ENCODE data around the gene ATP5ME.

DNA sequence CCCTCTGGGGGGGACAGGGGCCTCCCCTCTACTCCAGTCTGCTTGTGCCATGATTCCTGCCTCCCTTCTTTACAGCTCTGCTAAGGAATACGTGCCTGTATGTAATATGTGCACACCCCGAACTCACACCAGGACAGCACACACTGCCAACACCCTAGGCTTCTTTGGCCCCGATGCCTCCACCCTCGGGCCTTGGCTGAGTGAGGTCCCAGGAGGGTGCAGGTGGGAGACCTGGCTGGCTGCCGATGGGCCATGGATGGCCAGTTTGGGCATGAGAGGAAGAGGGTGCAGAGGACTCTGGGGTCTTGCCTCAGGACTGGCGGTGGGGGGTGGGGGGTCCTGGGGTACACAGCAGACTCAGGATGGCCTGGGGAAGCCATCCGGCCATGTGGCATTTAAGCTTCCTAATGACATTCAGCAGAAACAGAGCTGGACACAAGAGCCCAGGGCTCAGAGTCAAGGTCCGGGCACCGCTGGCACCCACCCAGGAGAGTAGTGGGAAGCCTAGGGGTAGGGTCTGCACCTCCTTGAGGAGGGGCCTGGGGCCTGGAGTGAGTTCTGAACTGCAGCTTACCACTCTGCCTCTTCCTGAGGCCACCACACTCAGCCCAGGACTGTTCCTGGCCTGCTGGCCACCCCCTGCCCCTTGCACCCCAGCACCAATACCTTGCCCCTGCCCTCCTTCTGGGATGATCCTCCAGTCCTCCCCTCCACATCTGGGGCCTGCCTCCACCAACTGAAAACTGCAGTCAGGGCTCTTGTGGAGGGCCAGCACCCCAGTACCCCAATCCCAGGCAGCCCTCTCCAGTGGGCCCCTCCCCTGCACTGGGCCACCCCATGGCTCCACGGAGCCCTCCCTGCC, 29.5 kb upstream of the ATP5ME start:
- TF ChIP-seq, protein P1, sequence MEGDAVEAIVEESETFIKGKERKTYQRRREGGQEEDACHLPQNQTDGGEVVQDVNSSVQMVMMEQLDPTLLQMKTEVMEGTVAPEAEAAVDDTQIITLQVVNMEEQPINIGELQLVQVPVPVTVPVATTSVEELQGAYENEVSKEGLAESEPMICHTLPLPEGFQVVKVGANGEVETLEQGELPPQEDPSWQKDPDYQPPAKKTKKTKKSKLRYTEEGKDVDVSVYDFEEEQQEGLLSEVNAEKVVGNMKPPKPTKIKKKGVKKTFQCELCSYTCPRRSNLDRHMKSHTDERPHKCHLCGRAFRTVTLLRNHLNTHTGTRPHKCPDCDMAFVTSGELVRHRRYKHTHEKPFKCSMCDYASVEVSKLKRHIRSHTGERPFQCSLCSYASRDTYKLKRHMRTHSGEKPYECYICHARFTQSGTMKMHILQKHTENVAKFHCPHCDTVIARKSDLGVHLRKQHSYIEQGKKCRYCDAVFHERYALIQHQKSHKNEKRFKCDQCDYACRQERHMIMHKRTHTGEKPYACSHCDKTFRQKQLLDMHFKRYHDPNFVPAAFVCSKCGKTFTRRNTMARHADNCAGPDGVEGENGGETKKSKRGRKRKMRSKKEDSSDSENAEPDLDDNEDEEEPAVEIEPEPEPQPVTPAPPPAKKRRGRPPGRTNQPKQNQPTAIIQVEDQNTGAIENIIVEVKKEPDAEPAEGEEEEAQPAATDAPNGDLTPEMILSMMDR (IDR thresholded peaks at IDR 0.05; ENCODE audit: insufficient read depth, low read length, poor library complexity, severe bottlenecking) = no peak
- no peak for TF ChIP-seq EZH2phosphoT487 (conservative IDR thresholded peaks at IDR 0.05; ENCODE audit: low read length)

All from SU-DHL-6 (cell line).